Trophoblast cell (in vitro differentiated cells and primary cell): ENCODE results near the gene SETD6.

ENCODE experiments used
- DNase-seq, 2 donors: peaks; one replicate each; pipeline ENCODE4 v3.0.0-alpha.2; 2016
- H2AFZ ChIP-seq: 2 replicates; pipeline ENCODE4 v1.6.1; 2013; ENCODE audit warnings: low read length, moderate library complexity, mild to moderate bottlenecking; ENCODE audit not compliant: insufficient read depth, poor library complexity
- H2AK5ac ChIP-seq: 2 replicates; pipeline ENCODE4 v1.6.1; 2013; ENCODE audit warnings: mild to moderate bottlenecking, low read length
- H2BK120ac ChIP-seq: 2 replicates; pipeline ENCODE4 v1.6.1; 2013; ENCODE audit warnings: low read length, mild to moderate bottlenecking, moderate library complexity; ENCODE audit not compliant: insufficient read depth, poor library complexity
- H2BK12ac ChIP-seq: 2 replicates; pipeline ENCODE4 v1.6.1; 2013; ENCODE audit warnings: mild to moderate bottlenecking, low read length, moderate library complexity
- H2BK5ac ChIP-seq: 2 replicates; pipeline ENCODE4 v1.6.1; 2013; ENCODE audit warnings: low read length, low read depth, moderate library complexity, mild to moderate bottlenecking; ENCODE audit not compliant: poor library complexity
- H3K14ac ChIP-seq: 2 replicates; pipeline ENCODE4 v1.6.1; 2013; ENCODE audit warnings: mild to moderate bottlenecking, low read length
- H3K18ac ChIP-seq: 2 replicates; pipeline ENCODE4 v1.6.1; 2013; ENCODE audit warnings: mild to moderate bottlenecking, low read length
- H3K23ac ChIP-seq: 2 replicates; pipeline ENCODE4 v1.6.1; 2013; ENCODE audit warnings: low read length
- H3K27ac ChIP-seq: 2 replicates; pipeline ENCODE4 v1.5.1; 2013; ENCODE audit warnings: low read depth, mild to moderate bottlenecking, inconsistent platforms, low read length, moderate library complexity
- H3K27me3 ChIP-seq: 2 replicates; pipeline ENCODE4 v1.6.1; 2013; ENCODE audit warnings: inconsistent platforms, mild to moderate bottlenecking, low read length, moderate library complexity; ENCODE audit not compliant: insufficient read depth
- H3K36me3 ChIP-seq, 2 experiments: 1 replicate in 1 of 2; 2 replicates in 1 of 2; pipeline ENCODE4 v1.6.1; 2013; ENCODE audit warnings: low read length in 2 of 2, mild to moderate bottlenecking in 2 of 2, moderate library complexity in 1 of 2; ENCODE audit not compliant: insufficient read depth in 2 of 2, control insufficient read depth in 1 of 2
- H3K4ac ChIP-seq: 2 replicates; pipeline ENCODE4 v1.6.1; 2013; ENCODE audit warnings: low read depth, mild to moderate bottlenecking, low read length, moderate library complexity
- H3K4me1 ChIP-seq, 2 experiments: 1 replicate in 1 of 2; 2 replicates in 1 of 2; pipeline ENCODE4 v1.6.1; 2013; ENCODE audit warnings: low read length in 2 of 2, mild to moderate bottlenecking in 2 of 2, moderate library complexity in 1 of 2; ENCODE audit not compliant: insufficient read depth in 2 of 2, control insufficient read depth in 1 of 2
- H3K4me2 ChIP-seq: 2 replicates; pipeline ENCODE4 v1.6.1; 2013; ENCODE audit warnings: inconsistent platforms, mild to moderate bottlenecking, low read length, moderate library complexity
- H3K4me3 ChIP-seq: 2 replicates; pipeline ENCODE4 v1.5.1; 2013; ENCODE audit warnings: mild to moderate bottlenecking, low read depth, low read length, inconsistent platforms
- H3K79me1 ChIP-seq: one replicate; pipeline ENCODE4 v1.6.1; 2013; ENCODE audit warnings: low read length
- H3K79me2 ChIP-seq: 2 replicates; pipeline ENCODE4 v1.6.1; 2013; ENCODE audit warnings: low read length, mild to moderate bottlenecking; ENCODE audit not compliant: control insufficient read depth, insufficient read depth, poor library complexity
- H3K9ac ChIP-seq: 2 replicates; pipeline ENCODE4 v1.6.1; 2013; ENCODE audit warnings: mild to moderate bottlenecking, low read length
- H3K9me3 ChIP-seq: 2 replicates; pipeline ENCODE4 v1.6.1; 2013; ENCODE audit warnings: low read depth, mild to moderate bottlenecking, control low read depth, inconsistent platforms, low read length; ENCODE audit not compliant: insufficient read depth
- H4K12ac ChIP-seq: 2 replicates; pipeline ENCODE4 v1.6.1; 2013; ENCODE audit warnings: low read depth, mild to moderate bottlenecking, low read length, moderate library complexity
- H4K8ac ChIP-seq: 2 replicates; pipeline ENCODE4 v1.6.1; 2013; ENCODE audit warnings: low read depth, mild to moderate bottlenecking, low read length, moderate library complexity
- H4K91ac ChIP-seq: one replicate; pipeline ENCODE4 v1.6.1; 2013; ENCODE audit warnings: low read depth, mild to moderate bottlenecking, low read length, moderate library complexity
- WGBS: extraction: QIAGEN DNeasy Blood & Tissue Kit; methylation state at CpG from one replicate; pipeline ENCODE4 v1.1.7; 2013; ENCODE audit warnings: missing lambda C conversion rate; ENCODE audit not compliant: insufficient read length, insufficient coverage; ENCODE audit errors: extremely low coverage; 5-methylcytosine and 5-hydroxymethylcytosine counted together

The SETD6 gene

GRCh38 chr16:58500430-58501241, 14.7 kb upstream of the SETD6 start:
- Histone ChIP-seq H3K27me3 (no peaks in the 10 kb centered on the region), H2BK5ac (no peak overlapping the region), H3K4me3 (peak overlapping the region; percentile 64), H4K91ac (no peak overlapping the region), H3K4ac (no peak overlapping the region), H3K4me1 (peaks cover 7 to 16% of the 10 kb centered on the region in 2 experiments), H3K4me2 (peak overlapping the region; percentile 91), H4K8ac (peak overlapping the region; percentile 3), H3K36me3 (peaks cover 0 to 4% of the 10 kb centered on the region in 2 experiments), H3K9me3 (peaks cover 1% of the 10 kb centered on the region), H2BK12ac (no peak overlapping the region), H3K23ac (no peak overlapping the region), H2AFZ (peak overlapping the region; percentile 32), H3K9ac (peak overlapping the region; percentile 34), H3K79me2 (no peaks in the 10 kb centered on the region), H4K12ac (no peak overlapping the region), H3K79me1 (peaks cover 3% of the 10 kb centered on the region), H3K27ac (no peak overlapping the region), H2AK5ac (no peak overlapping the region), H2BK120ac (no peak overlapping the region), H3K18ac (no peak overlapping the region), H3K14ac (no peak overlapping the region)
- no CpG with 5 or more reads among the region's 36 CpGs for WGBS
- DNase-seq: no peak

GRCh38 chr16:58501242-58502131, 13.8 kb upstream of the SETD6 start:
- no peak for DNase-seq
- Histone ChIP-seq H4K12ac (peak overlapping the region; percentile 5), H4K8ac (peak overlapping the region; percentile 60), H2BK12ac (no peak overlapping the region), H4K91ac (no peak overlapping the region), H3K4ac (no peak overlapping the region), H3K9me3 (no peaks in the 10 kb centered on the region), H3K79me1 (peaks cover 3% of the 10 kb centered on the region), H3K14ac (peak overlapping the region; percentile 7), H2BK120ac (no peak overlapping the region), H3K23ac (no peak overlapping the region), H2AK5ac (no peak overlapping the region), H3K4me1 (peaks cover 7 to 16% of the 10 kb centered on the region in 2 experiments), H3K9ac (peak overlapping the region; percentile 34), H3K4me3 (peak overlapping the region; percentile 64), H3K18ac (peak overlapping the region; percentile 0), H3K36me3 (peaks cover 0 to 4% of the 10 kb centered on the region in 2 experiments), H3K27ac (no peak overlapping the region), H3K27me3 (no peaks in the 10 kb centered on the region), H3K79me2 (no peaks in the 10 kb centered on the region), H3K4me2 (peak overlapping the region; percentile 91), H2BK5ac (no peak overlapping the region), H2AFZ (peak overlapping the region; percentile 45)
- WGBS: no CpG with 5 or more reads among the region's 42 CpGs

- H3K9ac ChIP-seq: no peak overlapping the region
- WGBS: no CpG with 5 or more reads among the region's 8 CpGs
- H2BK120ac ChIP-seq: no peak overlapping the region
- peaks cover 7 to 16% of the 10 kb centered on the region in 2 experiments for H3K4me1 ChIP-seq
- no peak overlapping the region for H3K27ac ChIP-seq
- H4K8ac ChIP-seq: no peak overlapping the region
- no peak overlapping the region for H3K4me2 ChIP-seq
- H3K79me2 ChIP-seq: no peaks in the 10 kb centered on the region
- no peak overlapping the region for H2BK5ac ChIP-seq
- peaks cover 0 to 4% of the 10 kb centered on the region in 2 experiments for H3K36me3 ChIP-seq
- DNase-seq: no peak
- no peak overlapping the region for H3K4me3 ChIP-seq
- no peak overlapping the region for H3K14ac ChIP-seq
- no peak overlapping the region for H3K4ac ChIP-seq
- H2AFZ ChIP-seq: no peak overlapping the region
- H4K12ac ChIP-seq: no peak overlapping the region
- no peak overlapping the region for H4K91ac ChIP-seq
- H3K27me3 ChIP-seq: no peaks in the 10 kb centered on the region
- H2AK5ac ChIP-seq: no peak overlapping the region
- H3K18ac ChIP-seq: no peak overlapping the region
- no peak overlapping the region for H2BK12ac ChIP-seq
- H3K23ac ChIP-seq: no peak overlapping the region
- H3K79me1 ChIP-seq: peaks cover 3% of the 10 kb centered on the region
- H3K9me3 ChIP-seq: no peaks in the 10 kb centered on the region
Measured at GRCh38 chr16:58502217-58502921, 12.9 kb upstream of the SETD6 start.

GRCh38 chr16:58503166-58503862, 12.0 kb upstream of the SETD6 start:
- no peak overlapping the region for H2AK5ac ChIP-seq
- H4K12ac ChIP-seq: no peak overlapping the region
- H3K9ac ChIP-seq: no peak overlapping the region
- H3K23ac ChIP-seq: no peak overlapping the region
- H2BK5ac ChIP-seq: no peak overlapping the region
- H2BK12ac ChIP-seq: no peak overlapping the region
- H2AFZ ChIP-seq: no peak overlapping the region
- H3K27me3 ChIP-seq: no peaks in the 10 kb centered on the region
- H3K4me2 ChIP-seq: no peak overlapping the region
- H4K91ac ChIP-seq: no peak overlapping the region
- no peaks in the 10 kb centered on the region for H3K79me2 ChIP-seq
- no peak overlapping the region for H3K14ac ChIP-seq
- no peak overlapping the region for H4K8ac ChIP-seq
- H3K4me3 ChIP-seq: no peak overlapping the region
- no CpG with 5 or more reads among the region's 14 CpGs for WGBS
- no peak overlapping the region for H3K4ac ChIP-seq
- peaks cover 0 to 4% of the 10 kb centered on the region in 2 experiments for H3K36me3 ChIP-seq
- H2BK120ac ChIP-seq: no peak overlapping the region
- H3K18ac ChIP-seq: no peak overlapping the region
- H3K79me1 ChIP-seq: peaks cover 3% of the 10 kb centered on the region
- H3K9me3 ChIP-seq: no peaks in the 10 kb centered on the region
- H3K27ac ChIP-seq: no peak overlapping the region
- H3K4me1 ChIP-seq: peaks cover 7 to 16% of the 10 kb centered on the region in 2 experiments
- DNase-seq: no peak
